Posterior vena cava (tissue), 2 donors: ENCODE measurements around the gene ST8SIA6. TPM values are rescaled to one million over a fixed set of nuclear protein-coding genes. Genes with fewer than 3 reads are reported as not detected.
"Not testable (repeated sequence)": the region's sequence is repeated elsewhere in the genome, so short reads cannot be mapped to it uniquely, and the experiment has no call there.

Experiments used
- DNase-seq: peaks from one replicate; pipeline ENCODE4 v3.0.0-alpha.2; 2020; ENCODE audit warnings: low spot score
- intact Hi-C, 2 donors: fragments of 100-400 bp; cut with DNase I; formaldehyde crosslinking; loops; one replicate each; pipeline versions ENCODE4 v1.14.1 to v1.14.2; 2022 to 2023
- total RNA-seq, 2 donors: library from RNA; stranded (reverse); fragmentation: NEBNext Ultra II Directional; extraction: Animal tissue kit (Norgen Biotek cat#: 25700); gene quantifications; one replicate each; pipeline ENCODE4 v1.2.1, GENCODE V29; 2021
- donor health status: DM: yes; HTN: yes; CAD: no.
- donor health status: DM: yes; HTN: yes; CAD: no.

Gene ST8SIA6
- total RNA-seq, 2 donors from 2014 or later, result 3.1 to 4.5 TPM

GRCh38 chr10:17407047-17407446 lies 47.3 kb downstream of the ST8SIA6 start:
- DNase-seq, result no peak
- intact Hi-C loops, result no loop called here

- DNase-seq, result no peak
- intact Hi-C loops, result no loop called here
Observed at GRCh38 chr10:17406036-17406834, 48.2 kb downstream of the ST8SIA6 start.

DNA sequence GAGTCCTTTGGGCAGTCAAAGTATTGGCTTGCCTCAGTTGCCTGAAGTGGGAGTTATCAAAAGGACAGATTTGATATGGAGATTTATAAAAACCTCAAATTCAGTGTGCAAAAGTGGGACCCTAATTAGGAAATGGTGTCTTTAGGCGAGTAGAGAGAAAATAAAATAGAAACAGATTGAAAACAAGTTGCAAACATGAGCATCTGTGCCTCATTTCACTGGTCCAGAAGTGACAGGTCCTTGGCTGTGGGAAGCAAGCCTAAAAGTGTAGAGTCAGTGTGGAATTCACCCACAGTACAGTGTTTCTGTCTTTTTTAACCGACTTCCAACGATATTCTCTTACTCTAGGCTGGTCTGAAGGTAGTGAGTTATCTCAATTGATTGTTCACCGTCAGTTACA lies 51.2 kb downstream of the ST8SIA6 start:
- DNase-seq, result no peak
- intact Hi-C loops, result no loop called here

DNA sequence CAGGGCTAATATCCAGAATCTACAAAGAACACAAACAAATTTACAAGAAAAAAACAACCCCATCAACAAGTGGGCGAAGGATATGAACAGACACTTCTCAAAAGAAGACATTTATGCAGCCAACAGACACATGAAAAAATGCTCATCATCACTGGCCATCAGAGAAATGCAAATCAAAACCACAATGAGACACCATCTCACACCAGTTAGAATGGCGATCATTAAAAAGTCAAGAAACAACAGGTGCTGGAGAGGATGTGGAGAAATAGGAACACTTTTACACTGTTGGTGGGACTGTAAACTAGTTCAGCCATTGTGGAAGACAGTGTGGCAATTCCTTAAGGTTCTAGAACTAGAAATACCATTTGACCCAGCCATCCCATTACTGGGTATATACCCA lies 52.4 kb downstream of the ST8SIA6 start:
- intact Hi-C loops, DNase-seq: not testable (repeated sequence)

- intact Hi-C loops, result no loop called here
- no peak for DNase-seq
Observed at GRCh38 chr10:17396004-17396403, 58.4 kb downstream of the ST8SIA6 start.

DNA sequence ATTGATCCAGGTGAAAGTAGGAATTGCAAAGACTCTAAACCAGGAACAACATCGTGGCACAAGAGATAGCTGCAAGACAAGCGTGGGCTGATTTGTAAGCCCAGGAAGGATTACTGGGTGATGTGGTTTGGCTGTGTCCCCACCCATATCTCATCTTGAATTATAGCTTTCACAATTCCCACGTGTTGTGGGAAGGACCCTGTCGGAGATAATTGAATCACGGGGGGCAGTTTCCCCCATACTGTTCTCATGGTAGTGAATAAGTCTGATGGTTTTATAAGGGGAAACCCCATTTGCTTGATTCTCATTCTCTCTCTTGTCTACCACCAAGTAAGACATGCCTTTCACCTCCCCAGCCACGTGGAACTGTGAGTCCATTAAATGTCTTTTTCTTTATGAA lies 59.5 kb downstream of the ST8SIA6 start:
- intact Hi-C loops, result no loop called here
- DNase-seq, result no peak

- intact Hi-C loops, result no loop called here
- DNase-seq, result no peak
Observed at GRCh38 chr10:17387861-17388503, 66.4 kb downstream of the ST8SIA6 start.

GRCh38 chr10:17386616-17387075 lies 67.7 kb downstream of the ST8SIA6 start:
- DNase-seq, result no peak
- intact Hi-C loops, result no loop called here

DNA sequence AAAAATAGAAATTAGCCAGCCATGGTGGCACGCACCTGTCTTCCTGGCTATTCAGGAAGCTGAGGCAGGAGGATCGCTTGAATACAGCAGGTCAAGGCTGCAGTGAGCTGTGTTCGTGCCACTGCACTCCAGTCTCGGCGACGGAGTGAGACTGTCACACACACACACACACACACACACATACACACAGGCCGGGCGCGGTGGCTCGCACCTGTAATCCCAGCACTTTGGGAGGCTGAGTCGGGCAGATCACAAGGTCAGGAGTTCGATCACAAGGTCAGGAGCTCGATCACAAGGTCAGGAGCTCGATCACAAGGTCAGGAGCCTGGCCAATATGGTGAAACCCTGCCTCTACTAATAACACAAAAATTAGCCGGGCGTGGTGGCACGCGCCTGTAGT lies 68.4 kb downstream of the ST8SIA6 start:
- intact Hi-C loops, result no loop called here
- DNase-seq, result no peak

DNA sequence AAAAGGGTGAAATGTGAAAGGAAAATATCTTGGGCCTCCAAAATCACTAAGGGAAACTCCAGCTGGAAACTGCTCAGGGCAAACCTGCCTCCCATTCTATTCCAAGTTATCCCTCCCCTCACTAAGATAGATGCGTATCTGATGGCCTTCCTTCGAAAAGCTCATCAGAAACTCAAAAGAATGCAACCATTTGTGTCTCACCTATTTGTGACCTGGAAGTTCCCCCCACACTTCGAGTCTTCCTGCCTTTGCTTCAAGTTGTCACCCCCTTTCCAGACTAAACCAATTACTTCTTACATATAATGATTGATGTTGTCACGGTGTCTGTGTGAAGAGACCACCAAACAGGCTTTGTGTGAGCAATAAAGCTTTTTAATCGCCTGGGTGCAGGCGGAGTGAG lies 69.3 kb downstream of the ST8SIA6 start:
- DNase-seq, result no peak
- intact Hi-C loops, result no loop called here

DNA sequence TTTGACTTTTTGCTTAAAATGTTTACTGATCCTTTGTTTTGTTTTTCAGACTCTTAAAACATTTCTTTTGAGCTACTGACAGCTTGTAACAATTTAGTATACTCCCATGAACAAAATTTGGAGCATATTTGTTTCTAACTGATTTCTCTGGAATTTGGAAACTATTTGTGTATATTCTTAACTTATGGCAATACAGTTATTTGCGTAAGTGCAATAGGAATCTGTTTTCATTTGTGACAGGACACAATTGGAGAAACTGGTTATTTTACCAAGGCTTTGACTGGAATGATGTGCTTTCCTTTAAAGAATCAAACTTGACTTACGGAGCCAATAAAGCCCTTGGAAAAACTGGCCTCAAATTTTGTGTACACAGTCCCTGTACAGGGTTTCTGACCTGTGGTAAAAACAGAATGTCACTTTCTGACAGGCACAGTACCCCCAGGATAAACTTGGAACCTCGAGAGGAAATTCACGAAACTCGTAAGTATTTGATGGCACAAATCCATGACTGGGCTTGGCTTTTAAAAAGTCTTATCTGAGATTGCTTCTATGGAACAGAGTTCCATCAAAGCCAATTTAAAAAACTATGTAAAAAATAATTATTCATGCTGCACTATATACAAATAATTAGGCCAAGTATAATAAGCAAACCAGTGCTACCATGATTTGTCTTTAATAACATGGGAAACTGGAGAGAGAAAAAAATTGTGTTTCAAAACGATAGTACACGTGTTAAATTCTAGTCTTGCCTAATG lies 70.4 kb downstream of the ST8SIA6 start:
- DNase-seq, result no peak
- intact Hi-C loops, result no loop called here

DNA sequence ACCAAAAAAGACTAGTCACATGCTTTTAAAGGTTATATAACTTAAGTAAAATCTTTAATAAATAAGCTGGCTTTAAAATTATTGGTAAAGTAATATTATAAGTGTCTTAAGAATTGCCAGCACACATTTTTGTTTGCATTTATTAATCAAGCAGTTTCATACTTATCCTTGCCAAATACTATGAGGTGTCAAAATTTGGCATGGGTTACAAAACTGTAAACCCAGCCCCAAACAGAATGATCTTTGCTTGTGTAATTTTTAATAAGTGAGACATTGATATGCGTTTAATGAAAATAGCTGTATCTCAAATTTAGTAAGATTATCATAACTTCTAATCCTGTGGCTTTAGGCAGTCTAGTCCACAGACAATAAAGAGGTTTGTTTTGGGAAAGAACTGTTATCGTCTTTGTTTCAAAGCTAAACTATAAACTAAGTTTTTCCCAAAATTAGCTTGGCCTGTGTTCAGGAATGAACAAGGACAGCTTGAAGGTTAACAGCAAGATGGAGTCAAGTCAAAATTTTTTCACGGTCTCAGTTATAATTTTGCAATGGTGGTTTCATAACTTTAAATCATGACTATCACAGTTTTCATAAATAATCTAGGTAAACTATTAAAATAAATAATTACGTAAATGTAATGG lies 72.8 kb downstream of the ST8SIA6 start:
- intact Hi-C loops, result no loop called here
- DNase-seq, result no peak

DNA sequence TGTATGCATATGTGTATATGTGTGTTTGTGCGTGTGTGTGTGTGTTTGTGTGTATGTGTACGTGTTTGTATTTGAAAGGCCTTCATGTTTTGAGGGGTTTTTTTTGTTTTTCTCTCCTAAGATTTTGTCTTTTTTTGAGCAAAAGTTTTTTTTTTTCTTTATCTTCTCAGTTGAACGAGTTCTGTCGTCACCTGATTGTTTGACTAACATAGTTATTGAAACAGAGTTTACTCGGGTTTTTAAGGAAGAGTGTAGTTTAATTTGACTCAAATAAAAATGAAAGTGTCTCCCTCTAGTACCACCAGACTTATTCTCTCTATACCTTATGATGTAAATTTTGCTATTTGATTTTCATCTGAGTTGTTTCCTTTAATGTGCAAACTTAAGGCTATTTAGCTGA lies 73.5 kb downstream of the ST8SIA6 start:
- DNase-seq, result no peak
- intact Hi-C loops, result no loop called here

DNA sequence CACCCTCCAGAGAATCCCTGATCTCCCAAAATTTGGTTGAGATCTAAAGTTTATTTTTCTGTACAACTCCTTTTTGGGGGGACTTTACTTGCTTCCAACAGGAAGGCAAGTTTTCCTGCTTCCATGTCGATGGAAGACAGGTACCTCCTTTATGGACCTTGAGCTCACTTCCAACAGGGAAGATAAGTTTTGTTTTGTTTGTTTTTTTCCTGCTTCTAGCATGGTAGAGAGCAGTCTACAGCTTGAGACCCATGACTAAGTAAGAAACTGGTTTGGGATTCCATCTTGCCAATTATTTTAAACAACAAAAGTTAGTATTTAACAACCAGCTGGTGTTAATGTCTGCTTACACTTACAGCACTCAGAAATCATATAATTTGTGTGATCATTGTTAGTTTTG lies 74.4 kb downstream of the ST8SIA6 start:
- DNase-seq, result no peak
- intact Hi-C loops, result no loop called here

GRCh38 chr10:17379151-17379690 lies 75.2 kb downstream of the ST8SIA6 start:
- intact Hi-C loops, result no loop called here
- no peak for DNase-seq

GRCh38 chr10:17375936-17376584 lies 78.3 kb downstream of the ST8SIA6 start:
- intact Hi-C loops, result no loop called here

DNA sequence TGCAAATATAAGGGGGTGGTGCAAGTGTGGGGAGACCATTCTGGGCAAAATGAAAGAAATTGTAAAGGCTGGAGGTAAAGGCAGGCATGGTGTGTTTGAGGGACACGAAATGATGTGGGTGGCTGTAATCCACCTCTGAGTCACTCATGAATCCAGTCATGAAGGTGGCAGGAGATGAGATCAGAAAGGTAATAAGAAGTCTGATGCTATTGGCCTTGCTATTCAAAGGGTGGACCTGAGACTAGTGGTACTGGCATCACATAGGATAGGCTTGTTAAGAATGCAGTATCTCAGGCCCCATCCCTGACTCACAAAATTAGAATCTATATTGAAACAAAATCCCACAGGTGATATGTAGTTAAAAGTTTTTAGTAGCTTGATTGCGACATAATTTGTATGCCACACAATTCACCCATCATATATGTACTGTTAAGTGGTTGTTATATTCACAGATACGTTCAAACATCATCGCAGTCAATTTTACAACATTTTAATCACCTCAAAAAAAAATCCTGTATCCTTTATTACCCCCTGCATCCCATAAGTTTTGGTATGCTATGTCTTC lies 85.6 kb downstream of the ST8SIA6 start:
- DNase-seq, result no peak
- intact Hi-C loops, result no loop called here

More at GRCh38 chr10:17375936-17376584, 78.3 kb downstream of the ST8SIA6 start:
- DNase-seq, result no peak

- intact Hi-C loops, result no loop called here
- DNase-seq, result no peak
Observed at GRCh38 chr10:17366705-17367104, 87.7 kb downstream of the ST8SIA6 start.

DNA sequence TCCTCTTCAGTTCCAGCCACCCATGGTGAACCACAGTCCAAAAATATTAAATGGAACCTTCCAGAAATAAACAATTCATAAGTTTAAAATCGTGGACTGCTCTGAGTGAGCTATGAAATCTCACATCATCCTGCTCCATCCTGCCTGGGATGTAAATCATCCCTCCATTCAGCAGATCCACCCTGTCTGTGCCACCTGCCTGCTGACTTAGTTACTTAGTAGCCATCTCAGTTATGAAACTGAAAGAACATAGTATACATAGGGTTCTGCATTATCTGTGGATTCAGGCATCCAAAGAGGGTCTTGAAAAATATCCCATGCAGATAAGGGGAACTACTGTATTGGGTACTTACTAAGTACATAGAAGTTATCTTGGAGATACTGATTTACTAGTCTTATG lies 89.0 kb downstream of the ST8SIA6 start:
- DNase-seq, result no peak
- intact Hi-C loops, result no loop called here
